ENCODE measurements around the gene ATP2B1. TPM values are rescaled to one million over a fixed set of nuclear protein-coding genes. Genes with fewer than 3 reads are reported as not detected.

The ATP2B1 gene
- total RNA-seq, 1 experiment from 2014 or later, result 20.6 TPM

GRCh38 chr12:89610366-89610765 lies 98.3 kb downstream of the ATP2B1 start:
- TF ChIP-seq CTCF (conservative IDR thresholded peaks at IDR 0.05), result no peak
- no peak overlapping the region for H3K14ac ChIP-seq (ENCODE audit: insufficient read depth, low read length)
- H3K56ac ChIP-seq (ENCODE audit: insufficient read length, low read depth, low read length), result no peak overlapping the region

More at GRCh38 chr12:89610366-89610765, 98.3 kb downstream of the ATP2B1 start:
- WGBS (ENCODE audit: extremely low coverage, insufficient read length, low lambda C conversion rate), result no CpG with 5 or more reads among the region's 3 CpGs
- H2BK20ac ChIP-seq (ENCODE audit: low read depth, low read length, poor library complexity, severe bottlenecking), result no peak overlapping the region
- H3K79me1 ChIP-seq (ENCODE audit: insufficient read depth, low read depth, low read length, poor library complexity, severe bottlenecking), result no peaks in the 10 kb centered on the region
- Mint-ChIP-seq H3K36me3 (ENCODE audit: insufficient read depth in 1 of 3, low read depth in 3 of 3) (peaks cover 0 to 20% (median 3%) of the 10 kb centered on the region in 3 experiments; a peak in 2 of 7 replicates), H3K4me1 (no peaks in the 10 kb centered on the region), H3K27ac (no peak overlapping the region), H3K27me3 (ENCODE audit: low read depth) (no peaks in the 10 kb centered on the region), H3K4me3 (no peak overlapping the region), H3K9me3 (no peaks in the 10 kb centered on the region)
- H4K5ac ChIP-seq (ENCODE audit: insufficient read length, low read depth, low read length), result no peak overlapping the region
- no peak overlapping the region for H3K27ac ChIP-seq (ENCODE audit: insufficient read length, low read depth, low read length)
- no peak overlapping the region for H3K4ac ChIP-seq (ENCODE audit: low read depth, low read length)
- no peaks in the 10 kb centered on the region for H3K79me2 ChIP-seq (ENCODE audit: insufficient read depth, low read length)
- H4K91ac ChIP-seq (ENCODE audit: insufficient read length, low read depth, low read length), result no peak overlapping the region
- no peaks in the 10 kb centered on the region for H4K20me1 ChIP-seq (ENCODE audit: control insufficient read depth, insufficient read depth, insufficient read length)
- no peaks in the 10 kb centered on the region for H3K27me3 ChIP-seq (ENCODE audit: insufficient read depth, low read length)
- H2BK15ac ChIP-seq (ENCODE audit: low read depth, low read length), result no peak overlapping the region
- no peak overlapping the region for H3K23ac ChIP-seq (ENCODE audit: insufficient read length, low read depth, low read length)
- H3K23me2 ChIP-seq (ENCODE audit: insufficient read length, low read depth, low read length, poor library complexity, severe bottlenecking), result no peaks in the 10 kb centered on the region
- H3K9ac ChIP-seq (ENCODE audit: extremely low read depth, insufficient read length, low read length), result no peak overlapping the region
- H3T11ph ChIP-seq (ENCODE audit: low read length), result no peak overlapping the region
- H4K8ac ChIP-seq (replicated peaks; ENCODE audit: insufficient read length, low read depth, low read length), result no peak overlapping the region
- H2AFZ ChIP-seq (ENCODE audit: low read length), result no peak overlapping the region
- no peaks in the 10 kb centered on the region for H3K9me3 ChIP-seq (ENCODE audit: control insufficient read depth, low read depth, low read length)
- H2BK5ac ChIP-seq (ENCODE audit: insufficient read length, low read length), result no peak overlapping the region
- no peak overlapping the region for H2BK12ac ChIP-seq (ENCODE audit: insufficient read length, low read depth, low read length)
- H3K4me2 ChIP-seq (ENCODE audit: insufficient read depth, insufficient read length, low read length), result no peak overlapping the region
- H2BK120ac ChIP-seq (ENCODE audit: low read depth, low read length, poor library complexity, severe bottlenecking), result no peak overlapping the region
- no peak overlapping the region for H2AK5ac ChIP-seq (ENCODE audit: insufficient read length, low read length)
- no peak for DNase-seq
- no peak overlapping the region for H3K18ac ChIP-seq (ENCODE audit: insufficient read length, low read depth, low read length)
- no peaks in the 10 kb centered on the region for H3K4me1 ChIP-seq (ENCODE audit: insufficient read depth, low read length)
